GM18873 (cell line): ENCODE results near the gene ME3.

Source experiments
- ATAC-seq: cut with Tn5 transposase; IDR thresholded peaks from one replicate; pipeline ENCODE4 v1.9.1; 2021; ENCODE audit warnings: mild to moderate bottlenecking, moderate library complexity, moderate number of reproducible peaks; ENCODE audit not compliant: unreplicated experiment, low FRiP score

ME3 gene

DNA sequence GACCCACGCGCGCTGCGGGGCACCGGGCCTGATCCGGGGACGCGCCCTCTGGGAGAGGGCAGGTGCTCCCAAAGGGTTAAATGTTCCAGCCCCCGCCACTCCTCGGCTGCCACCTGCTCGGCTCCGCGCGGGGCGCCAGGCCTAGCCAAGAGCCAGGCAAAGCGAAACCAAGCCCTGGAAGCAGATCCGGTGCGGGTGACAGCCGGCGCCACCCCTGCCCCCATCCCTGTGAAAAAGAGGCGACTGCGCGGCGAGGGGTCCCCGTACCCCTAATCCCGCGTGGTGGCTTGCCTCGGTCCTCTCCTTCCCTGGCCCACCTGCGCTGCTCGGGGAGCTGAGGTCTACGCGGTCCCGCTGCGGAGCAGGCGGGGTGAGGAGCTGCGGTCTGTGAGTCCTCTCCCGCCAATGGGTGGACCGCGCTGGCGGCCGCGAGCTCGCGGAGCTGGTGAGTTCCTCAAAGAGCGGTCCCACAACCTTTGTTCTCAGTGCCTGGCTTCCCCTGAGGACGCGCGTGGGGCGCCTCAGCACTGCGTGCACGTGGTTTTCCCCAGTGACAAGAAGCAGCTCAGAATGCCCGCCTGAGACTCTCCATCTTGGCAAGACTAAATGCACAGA lies at the start of gene ME3:
TSS of gene ME3 (minus strand) at position 610 of the 615 bp plus-strand sequence.
- no peak for ATAC-seq

DNA sequence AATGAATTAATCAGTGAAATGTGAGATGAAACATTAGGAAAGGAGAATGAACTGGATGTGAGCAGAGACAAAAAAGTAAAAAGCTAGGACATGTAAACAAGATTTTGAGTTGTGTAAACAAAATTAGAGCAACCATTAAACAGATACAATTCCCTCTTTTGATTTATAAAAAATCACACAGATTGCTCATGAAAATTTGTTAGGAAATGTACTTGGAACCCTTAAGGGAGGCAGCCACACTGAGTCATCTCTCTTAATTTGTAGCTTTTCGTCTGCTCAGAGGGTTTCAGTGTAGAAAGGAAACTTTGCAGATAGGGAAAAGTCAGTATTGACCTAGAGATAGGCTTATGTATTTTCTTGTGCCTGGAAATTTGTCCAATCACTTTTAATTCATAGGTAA lies 49.6 kb upstream of the ME3 start:
- ATAC-seq: no peak

DNA sequence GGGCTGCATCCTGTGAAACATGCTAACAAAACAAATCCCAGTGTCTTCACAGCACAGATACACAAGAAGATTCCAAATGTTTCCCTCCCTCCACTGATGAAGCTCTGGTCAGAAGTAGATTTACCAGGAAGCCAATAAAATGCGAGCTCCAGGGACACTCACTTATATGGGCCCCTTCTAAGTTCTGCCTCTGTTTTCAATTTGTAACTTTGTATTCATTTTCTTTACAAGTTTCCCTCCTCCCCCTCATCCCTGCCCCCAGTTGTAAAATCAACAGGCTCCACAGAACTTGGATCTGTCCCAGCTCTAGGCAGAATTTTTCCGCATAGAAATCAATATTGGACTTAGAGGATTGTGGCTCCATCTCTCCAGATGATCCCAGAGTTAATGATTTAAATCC lies 48.1 kb upstream of the ME3 start:
- ATAC-seq: no peak

DNA sequence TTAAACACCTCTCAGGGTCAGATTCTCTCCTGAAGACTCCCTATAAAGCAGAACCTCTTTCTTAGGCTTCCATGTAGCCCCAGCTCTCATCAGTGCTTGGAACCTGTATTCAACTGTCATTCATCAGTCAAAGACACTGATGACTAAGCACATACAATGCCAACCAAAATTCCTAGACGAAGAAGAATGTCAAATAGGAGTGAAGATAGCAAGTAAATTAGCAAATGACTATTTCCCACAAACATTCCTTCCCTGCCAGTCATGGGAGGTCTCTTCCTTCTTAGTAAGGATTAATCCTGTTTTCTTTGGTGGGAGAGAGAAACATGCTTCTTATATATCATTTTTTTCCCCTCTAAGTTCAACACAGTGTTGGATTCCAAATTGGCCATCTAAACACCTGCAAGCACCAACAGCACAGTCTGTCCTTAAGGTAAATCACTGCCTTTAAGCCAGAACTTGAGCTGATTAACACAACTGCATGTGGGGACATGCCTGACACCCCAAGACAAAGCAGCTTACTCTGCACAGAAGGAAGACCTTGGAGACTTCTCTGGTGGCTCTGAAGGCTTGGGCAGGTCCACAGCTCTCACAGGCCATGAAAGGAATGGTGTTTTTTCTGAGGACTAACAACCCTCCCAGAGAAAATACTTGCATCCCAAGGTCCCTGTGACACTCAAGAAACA lies 47.5 kb upstream of the ME3 start:
- no peak for ATAC-seq

DNA sequence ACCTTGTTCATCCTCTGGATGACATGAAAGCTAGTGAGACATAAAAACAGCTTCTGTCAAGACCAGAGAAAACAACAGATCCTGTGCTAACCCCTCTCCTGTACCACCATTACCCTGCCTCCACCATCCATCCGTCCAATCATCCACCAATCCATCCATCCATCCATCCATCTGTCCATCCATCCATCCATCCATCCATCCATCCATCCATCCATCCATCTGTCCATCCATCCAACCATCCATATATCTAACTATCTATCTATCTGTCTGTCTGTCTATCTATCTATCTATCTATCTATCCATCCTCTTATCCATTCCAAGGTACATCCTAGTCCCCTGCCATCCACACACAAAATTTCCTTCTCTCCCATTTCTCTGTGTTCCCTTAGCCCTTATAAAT lies 46.6 kb upstream of the ME3 start:
- no peak for ATAC-seq

DNA sequence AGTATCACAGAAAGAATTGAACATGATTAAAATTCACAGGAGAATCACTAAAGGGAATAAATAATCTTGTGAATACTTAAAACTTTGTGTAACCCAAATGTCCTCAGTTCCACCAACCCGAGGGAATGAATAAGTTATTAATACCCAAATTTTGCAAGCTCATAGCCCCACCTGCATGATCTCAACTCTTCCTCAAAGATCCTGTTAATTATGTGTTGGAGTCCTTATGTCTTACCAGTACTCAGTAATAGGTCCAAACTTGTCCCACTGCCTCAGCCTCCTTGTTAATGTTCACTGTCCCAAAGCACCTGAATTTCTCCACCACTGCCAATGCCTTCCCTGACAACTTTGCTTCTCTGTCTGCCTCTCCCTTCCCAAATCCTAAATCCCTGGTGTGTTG lies 46.1 kb upstream of the ME3 start:
- ATAC-seq: no peak

DNA sequence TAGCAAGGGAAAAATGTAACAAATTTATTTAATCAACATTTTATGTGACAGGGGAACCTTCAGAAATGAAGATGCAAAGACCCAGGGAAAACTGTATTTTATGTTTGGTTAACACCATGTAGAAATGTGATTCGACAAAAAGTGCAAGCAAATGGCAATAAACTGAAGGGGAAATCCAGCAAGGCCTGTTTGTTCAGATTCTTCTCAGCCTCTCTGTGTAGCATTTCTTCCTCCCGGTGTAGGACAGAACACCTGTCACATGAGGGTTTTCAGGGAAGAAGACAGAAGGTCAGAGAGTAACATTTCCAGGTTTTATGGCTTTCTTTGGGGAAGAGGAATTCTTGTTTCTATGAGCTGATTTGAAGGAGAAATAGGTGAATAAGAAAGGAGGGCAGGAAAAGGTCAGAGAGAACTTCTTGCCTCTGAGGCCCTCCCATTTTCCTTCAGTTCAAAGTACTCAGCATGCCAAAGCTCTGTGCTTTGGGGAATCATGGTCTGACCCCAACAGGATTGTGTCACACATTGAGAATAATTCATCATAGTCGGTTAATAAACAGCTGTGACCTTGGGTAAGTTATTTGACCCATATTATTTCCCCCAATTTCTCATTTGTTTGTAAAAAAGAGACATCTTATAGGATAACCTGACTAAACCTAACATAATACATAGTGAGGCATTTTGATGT lies 45.5 kb upstream of the ME3 start:
- ATAC-seq: no peak

DNA sequence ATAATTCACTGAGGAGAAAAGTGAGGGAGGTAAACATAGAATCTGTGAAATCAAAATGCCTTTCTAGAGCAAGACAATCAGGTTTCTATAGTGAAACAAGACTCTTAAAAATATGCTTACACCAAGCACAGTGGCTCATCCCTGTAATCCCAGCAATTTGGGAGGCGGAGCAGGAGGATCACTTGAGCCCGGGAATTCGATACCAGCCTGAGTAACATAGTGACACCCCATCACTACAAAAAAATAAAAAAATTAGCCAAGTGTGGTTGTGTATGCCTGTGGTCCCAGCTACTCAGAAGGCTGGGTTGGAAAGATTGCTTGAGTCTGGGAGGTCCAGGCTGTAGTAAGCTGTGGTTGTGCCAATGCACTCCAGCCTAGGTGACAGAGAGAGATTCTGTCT lies 43.2 kb upstream of the ME3 start:
- ATAC-seq: no peak

DNA sequence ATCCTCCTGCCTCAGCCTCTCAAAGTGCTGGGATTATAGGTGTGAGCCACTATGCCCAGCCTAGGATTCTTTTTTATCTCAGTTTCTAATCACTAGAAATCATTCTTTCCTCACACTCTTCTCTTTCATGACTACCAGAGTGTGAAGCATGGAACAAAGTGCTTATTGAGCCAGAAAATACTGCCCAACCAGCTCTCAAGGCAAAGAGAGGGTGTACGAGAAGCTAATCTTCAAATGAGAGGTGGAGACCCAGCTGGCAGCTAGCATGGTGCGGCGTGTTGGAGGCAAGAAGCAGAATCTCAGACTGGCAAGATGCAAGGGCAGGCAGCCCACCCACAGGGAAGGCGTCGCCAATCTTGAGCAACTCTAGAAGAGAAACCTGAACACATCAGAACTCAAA lies 41.1 kb upstream of the ME3 start:
- no peak for ATAC-seq

DNA sequence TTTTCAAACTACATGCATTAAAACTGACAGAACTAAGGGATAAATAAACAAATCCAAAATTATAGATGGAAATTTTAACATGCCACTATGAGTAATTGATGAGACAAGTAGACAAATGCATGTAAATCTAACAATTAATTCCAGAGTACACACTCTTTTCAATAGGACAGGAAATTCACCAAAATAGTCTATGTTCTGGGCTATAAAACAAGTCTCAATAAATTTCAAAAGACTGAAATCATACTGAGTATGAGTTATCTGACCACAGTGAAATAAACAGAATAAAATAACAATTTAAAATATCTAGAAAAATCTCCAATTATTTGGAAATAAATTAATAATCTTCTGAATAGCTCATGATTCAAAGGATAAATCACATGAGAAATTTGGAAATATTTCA lies 38.5 kb upstream of the ME3 start:
- ATAC-seq: no peak

DNA sequence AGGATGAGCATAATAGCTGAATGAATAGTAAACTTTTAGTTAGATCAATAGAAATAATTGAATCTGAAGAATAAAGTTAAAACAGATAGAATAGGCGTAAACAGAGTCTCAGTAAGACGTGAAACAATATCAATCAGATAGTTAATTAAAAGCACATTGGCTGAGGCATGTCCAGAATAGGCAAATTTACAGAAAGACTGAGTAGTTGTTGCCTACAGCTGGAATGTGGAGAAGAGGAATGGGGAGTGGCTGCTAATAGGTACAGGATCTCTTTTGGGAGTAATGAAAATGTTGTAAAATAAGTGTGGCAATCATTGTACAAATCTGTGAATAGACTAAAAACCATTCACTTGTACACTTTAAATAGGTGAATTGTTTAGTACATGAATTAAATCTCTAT lies 36.3 kb upstream of the ME3 start:
- ATAC-seq: no peak

DNA sequence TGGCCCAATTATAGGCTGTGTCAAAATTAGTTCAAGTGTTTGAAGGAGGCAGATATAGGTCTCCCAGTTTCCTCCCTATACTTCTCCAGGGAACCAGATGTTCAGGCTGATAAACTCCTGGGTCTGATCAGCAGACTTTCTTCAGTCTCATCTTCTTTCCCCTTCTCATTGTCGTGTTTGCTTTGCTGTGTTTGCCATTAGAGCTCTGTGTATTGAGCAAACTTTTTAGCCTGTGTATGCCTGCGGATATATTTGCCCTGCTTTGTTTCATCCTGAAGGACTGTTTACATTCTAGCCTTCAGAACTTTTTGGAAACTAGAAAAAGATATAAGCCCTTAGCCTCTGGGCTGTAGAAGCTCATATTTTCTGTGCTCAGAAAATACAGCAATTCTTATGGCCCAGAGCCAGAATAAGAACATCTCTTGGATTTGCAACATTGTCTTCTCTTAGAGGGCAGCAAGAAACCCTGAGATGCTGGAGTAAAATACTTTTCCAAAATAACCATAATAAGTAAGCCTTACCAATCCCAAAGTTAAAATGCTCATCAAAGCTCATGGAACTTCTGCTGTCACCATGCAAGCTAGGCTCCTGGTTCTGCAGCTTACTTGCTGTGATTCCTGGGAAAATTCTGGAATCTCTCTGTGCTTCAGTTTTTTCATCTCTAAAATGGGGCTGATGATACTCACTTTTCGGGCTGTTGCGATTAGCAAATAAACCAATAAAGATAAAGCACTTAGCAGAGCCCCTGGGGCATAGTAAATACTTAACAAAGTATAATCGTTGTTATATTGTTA lies 34.1 kb upstream of the ME3 start:
- no peak for ATAC-seq

DNA sequence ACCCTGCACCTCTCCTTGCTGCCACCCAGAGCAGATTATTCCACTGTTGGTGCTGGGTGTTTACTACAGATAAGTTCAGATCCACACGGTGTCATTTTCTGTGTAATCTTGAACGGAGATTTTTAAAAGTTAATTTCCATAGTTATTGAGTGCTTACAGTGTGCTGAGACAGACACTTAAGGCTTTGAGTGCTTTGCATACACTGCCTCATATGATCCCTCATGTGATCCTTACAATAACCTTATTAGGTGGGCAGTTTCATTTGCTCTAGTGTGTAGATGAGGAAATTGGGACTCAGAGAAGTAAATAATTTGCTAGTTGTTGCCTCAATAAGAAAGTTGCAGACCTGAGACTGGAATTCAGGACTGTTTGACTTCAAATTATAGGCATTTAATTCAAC lies 32.3 kb upstream of the ME3 start:
- ATAC-seq: no peak

DNA sequence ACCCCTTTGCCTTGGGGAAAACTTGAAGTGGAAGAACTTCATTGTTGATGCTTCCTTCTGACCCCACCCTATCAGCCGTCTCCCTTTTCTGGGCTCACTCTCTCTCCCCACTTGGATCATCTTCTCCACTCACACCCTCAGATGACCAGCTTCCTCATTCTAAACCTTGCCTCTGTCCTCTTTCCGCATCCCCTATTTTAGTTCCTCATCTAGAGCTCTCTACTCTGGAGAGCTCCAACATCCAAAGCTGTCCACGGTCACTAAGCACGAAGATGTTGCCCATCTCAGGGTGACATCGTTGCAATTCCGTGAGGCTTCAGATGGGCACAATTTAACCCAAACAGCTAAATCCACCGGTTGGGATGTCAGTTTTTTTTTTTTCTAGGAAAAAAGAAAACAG lies 31.6 kb upstream of the ME3 start:
- no peak for ATAC-seq

DNA sequence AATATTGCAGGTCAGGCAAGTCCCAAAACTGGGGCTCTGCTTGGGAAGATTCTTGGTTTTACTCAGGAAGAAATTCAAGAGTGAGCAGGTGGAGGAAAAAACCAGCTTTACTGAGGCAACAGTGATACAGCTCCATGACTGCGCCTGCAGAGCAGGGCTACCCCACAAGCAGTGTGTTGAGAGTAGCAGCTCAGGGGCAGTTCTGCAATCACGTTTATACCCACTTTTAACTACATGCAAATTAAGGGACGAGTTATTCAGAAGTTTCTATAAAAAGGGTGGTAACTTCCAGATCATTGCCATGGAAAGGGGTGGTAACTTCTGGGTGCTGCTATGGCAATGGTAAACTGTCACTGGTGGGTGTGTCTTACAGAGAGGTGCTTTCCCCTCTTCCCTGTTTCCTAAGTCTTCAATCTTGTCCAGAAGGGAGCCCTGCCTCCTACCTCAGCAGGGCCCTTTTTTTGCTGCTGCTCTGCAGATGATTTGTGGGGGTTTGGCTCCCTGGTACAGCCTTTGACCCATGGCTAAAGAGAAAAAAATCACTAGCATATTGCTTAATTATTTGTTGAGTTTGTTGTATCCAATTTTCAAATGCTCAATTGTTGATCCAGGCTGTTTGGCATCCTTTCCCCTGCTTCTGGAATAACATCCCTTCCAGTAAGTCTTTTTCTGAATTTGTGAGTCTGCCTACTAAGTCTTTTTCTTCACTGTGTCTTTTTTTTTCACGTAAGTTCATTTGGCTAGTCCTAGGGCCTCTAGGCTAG lies 30.0 kb upstream of the ME3 start:
- no peak for ATAC-seq

DNA sequence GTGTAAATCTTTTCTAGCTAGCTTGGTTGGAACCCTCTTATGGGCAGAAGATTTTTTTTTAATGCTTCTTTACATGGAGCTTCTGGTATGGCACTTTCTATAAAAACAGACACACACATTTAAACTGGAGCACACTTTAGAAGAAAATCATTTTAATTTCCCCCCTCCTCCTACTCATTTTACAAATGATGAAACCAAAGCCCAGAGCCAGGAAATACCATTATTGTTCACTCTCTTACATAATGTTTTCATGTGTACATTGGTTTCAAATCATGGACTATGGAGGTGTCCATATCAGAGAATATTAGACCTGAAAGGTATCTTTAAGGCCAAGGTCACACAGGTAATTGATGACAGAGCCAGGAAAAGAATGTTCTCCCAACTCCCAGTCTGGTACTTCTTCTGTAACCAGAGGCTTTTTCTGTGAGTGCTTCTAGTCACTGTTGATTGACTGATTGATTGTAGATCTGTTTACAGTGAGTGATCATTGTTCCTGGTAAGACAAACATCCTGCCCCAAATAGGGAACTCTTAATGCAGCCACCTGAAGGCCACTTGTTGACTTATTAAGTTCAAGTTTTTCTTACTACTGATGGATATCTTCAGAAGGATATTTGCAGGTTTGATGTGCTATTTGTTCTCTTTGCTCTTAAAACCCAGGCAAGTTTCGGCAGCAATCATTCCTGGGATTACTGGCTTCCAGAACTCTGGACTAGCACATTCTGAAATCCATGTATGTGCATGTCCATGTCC lies 26.8 kb upstream of the ME3 start:
- no peak for ATAC-seq

DNA sequence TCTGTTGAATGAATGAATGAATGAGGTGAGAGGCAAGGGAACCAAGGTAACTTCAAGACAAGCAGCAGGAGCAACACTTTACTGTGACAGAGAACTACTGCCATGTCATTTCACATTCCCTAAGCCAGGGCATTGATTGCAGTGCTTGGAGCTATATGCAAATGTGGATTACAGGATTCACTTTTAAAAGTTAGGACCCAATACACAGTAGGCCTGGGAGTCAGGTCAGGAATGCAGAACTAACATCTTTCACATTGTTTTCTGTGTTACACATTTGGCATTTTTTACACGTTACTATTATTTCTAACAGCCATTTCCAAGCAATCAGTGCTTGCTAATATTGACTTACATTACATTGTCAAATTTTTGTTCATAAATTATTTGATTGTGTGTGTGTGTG lies 26.2 kb upstream of the ME3 start:
- ATAC-seq: no peak

DNA sequence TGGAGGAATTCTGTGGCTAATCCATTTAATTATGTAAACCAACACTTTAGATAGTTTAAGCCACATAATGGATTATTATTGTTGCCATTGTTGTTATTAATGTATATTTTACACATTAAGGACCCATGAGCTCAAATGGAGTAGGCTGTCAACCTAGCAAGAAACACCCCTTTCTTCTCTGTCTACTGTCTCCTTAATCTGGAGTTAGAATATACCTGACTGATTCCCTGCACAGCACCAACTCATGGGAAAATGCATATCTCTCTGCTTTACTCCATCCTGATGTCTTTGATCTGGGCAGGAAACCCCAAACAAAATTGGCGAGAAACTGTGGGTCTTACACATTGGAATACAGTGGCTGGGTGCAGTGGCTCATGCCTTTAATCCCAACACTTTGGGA lies 24.0 kb upstream of the ME3 start:
- no peak for ATAC-seq

DNA sequence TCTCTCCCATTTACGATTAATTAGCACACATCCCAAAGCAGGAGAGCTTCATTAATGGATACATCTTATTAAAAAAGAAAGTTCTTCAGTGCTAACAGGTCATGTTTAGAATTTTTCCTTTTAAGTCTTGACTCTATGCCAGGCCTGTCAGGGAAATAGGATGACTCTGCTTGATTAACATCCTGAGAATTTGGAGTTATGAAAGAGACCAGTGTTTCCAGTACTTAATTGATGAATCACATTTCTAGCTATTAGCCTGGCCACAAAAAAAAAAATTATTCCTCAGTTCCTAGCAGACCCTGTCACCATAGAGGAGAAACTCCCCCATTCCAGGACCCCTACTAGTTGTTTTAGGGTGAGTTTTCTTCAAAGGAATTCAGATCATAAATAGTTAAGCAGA lies 23.6 kb upstream of the ME3 start:
- no peak for ATAC-seq

DNA sequence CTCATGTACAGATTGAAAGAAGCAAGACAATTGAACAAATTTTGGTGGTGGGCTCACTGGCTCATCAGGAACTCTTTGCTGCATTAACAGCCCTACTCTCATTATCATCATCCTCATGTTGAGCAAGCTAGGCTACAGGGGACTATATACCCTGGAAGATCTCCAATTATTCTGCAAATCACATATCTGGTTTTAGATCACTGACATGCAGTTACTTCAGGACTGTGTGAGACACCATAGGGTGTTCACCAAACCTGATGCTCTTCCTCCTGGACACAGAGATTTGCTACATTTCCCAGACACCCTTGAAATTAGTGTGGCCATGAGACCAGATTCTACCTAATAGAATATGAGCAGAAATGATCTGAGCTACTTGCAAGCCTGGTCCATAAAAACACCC lies 23.0 kb upstream of the ME3 start:
- no peak for ATAC-seq
